Measurements from ENCODE around the gene TMEM174.

DNA sequence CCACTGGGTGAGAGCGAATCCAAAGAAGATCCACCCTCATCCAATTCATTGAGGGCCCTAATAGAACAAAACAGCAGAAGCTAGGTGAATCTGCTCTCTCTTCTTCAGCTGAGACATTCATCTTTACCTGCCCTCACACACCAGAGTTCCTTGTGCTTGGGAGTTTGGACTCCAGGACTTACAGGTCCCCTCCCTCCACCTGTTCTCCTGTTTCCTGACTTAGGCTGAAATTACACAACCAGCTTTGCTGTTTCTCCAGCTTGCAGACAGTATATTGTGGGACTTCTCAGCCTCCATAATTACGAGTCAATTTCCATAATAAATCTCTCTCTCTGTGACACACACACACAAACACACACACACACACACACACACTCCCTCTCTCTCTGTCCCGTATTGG is 33.5 kb upstream of the TMEM174 start:
- TF ChIP-seq CTCF (IDR thresholded peaks at IDR 0.05) (no peak), EZH2phosphoT487 (IDR thresholded peaks at IDR 0.05) (no peak)
